Middle frontal gyrus (tissue), 1 donor: ENCODE measurements around the gene KLHL22.
"Not testable (repeated sequence)": the region's sequence is repeated elsewhere in the genome, so short reads cannot be mapped to it uniquely, and the experiment has no call there.

Experiments
- DNase-seq: peaks from one replicate; pipeline ENCODE4 v3.0.0-alpha.2; 2015; ENCODE audit warnings: low spot score; ENCODE audit errors: extremely low spot score

Gene KLHL22

GRCh38 chr22:20402960-20403778 is 92.4 kb downstream of the KLHL22 start:
- DNase-seq, result no peak

GRCh38 chr22:20401376-20402014 is 94.1 kb downstream of the KLHL22 start:
- no peak for DNase-seq

- DNase-seq, result no peak
These were observed 94.8 kb downstream of the KLHL22 start for GRCh38 chr22:20400606-20401375.

- no peak for DNase-seq
These were observed 95.6 kb downstream of the KLHL22 start for GRCh38 chr22:20399866-20400605.

- DNase-seq, result no peak
These were observed 97.2 kb downstream of the KLHL22 start for GRCh38 chr22:20398420-20398819.

GRCh38 chr22:20397498-20397897 is 98.1 kb downstream of the KLHL22 start:
- no peak for DNase-seq

- DNase-seq, result no peak
These were observed 99.0 kb downstream of the KLHL22 start for GRCh38 chr22:20396639-20397038.

GRCh38 chr22:20395907-20396287 is 99.7 kb downstream of the KLHL22 start:
- no peak for DNase-seq

GRCh38 chr22:20395181-20395906 is 100.3 kb downstream of the KLHL22 start:
- no peak for DNase-seq

- DNase-seq, result peak; percentile 87
These were observed 101.7 kb downstream of the KLHL22 start, which contains the start of gene ZNF74 for GRCh38 chr22:20393705-20394476. ZNF74 (plus strand) TSS chr22:20394151; CDS start chr22:20394629, 478 bp downstream.

GRCh38 chr22:20392983-20393704 is 102.5 kb downstream of the KLHL22 start:
- DNase-seq, result no peak

GRCh38 chr22:20392365-20392881 is 103.2 kb downstream of the KLHL22 start:
- DNase-seq, result not testable (repeated sequence)
